Measurements from ENCODE around the gene E2F4. TPM values are rescaled to one million over a fixed set of nuclear protein-coding genes. Genes with fewer than 3 reads are reported as not detected.

E2F4 gene, protein sequence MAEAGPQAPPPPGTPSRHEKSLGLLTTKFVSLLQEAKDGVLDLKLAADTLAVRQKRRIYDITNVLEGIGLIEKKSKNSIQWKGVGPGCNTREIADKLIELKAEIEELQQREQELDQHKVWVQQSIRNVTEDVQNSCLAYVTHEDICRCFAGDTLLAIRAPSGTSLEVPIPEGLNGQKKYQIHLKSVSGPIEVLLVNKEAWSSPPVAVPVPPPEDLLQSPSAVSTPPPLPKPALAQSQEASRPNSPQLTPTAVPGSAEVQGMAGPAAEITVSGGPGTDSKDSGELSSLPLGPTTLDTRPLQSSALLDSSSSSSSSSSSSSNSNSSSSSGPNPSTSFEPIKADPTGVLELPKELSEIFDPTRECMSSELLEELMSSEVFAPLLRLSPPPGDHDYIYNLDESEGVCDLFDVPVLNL
- total RNA-seq (2021; ENCODE audit: unreplicated experiment) (74.5 TPM), Bru-seq, nascent RNA (percentile 73 among the genes with signal in this experiment), BruChase-seq, experiment 1, labeled RNA remaining after a 2-hour chase (percentile 81 among the genes with signal in this experiment), BruChase-seq, experiment 2, labeled RNA remaining after a 6-hour chase (percentile 91 among the genes with signal in this experiment)
- polyA plus RNA-seq (2012; ENCODE audit: insufficient read length): 69.7 TPM
- long read RNA-seq, transcript E2F4-201 (10 exons, 2,096 nt): major isoform, 87 of 144 reads
- long read RNA-seq, partial matches to known transcripts: 9 of 144 reads
- long read RNA-seq, other reads (novel, unspliced or antisense): 47 of 144 reads

DNA sequence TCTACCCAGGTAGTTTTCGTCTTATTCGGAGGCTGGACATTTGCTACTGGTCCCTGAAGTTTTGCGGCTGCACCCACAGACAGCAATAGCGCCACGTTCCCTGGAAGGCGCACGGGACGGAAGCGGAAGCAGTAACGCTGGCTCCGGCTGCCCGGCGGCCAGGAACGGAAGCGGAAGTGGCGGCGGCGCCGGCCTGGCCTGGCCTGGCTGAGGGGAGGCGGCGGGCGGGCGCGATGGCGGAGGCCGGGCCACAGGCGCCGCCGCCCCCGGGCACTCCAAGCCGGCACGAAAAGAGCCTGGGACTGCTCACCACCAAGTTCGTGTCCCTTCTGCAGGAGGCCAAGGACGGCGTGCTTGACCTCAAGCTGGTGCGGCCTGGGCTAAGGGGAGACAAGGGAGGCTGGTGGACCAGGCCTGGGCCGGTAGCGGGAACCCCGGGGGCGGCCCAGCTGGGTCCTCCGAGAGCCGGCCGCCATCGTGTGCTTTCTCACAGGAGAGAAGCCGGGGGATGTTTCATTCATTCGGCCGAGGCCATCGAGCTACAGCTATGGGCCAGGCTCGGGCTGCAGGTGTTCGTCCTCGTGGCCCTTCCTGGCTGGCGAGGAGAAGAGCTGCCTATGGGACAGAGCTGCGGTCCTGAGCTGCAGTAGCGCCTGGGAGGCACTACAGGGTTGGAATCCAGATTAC, at the start of gene E2F4:
Gene E2F4 (plus strand): TSS at position 161 of the 687 bp plus-strand sequence. CDS start 73 bp downstream, at position 234.
- in situ Hi-C loops (cut with HindIII; ENCODE audit: low pct_unique_long_range_greater_than_20kb, low sequenced_read_pairs) (no loop called here), intact Hi-C loops (cut with micrococcal nuclease; ENCODE audit: unreplicated experiment) (no loop called here)
- peaks cover 16% of the 10 kb centered on the region for H3K4me1 ChIP-seq (ENCODE audit: control insufficient read depth, insufficient read depth, low read length)
- ChIA-PET POLR2A (interaction anchor here (0.6 kb wide), 1 partner anchor 234 kb away, joined by 4 read pairs; no protein-coding TSS in a partner anchor), CTCF (interaction anchor here (0.6 kb wide), 1 partner anchor 174 kb away, joined by 3 read pairs; no protein-coding TSS in a partner anchor)
- no peaks in the 10 kb centered on the region for H3K9me3 ChIP-seq (ENCODE audit: control insufficient read depth, insufficient read depth, low read depth, low read length)
- ATAC-seq: peak; percentile 99
- peak; percentile 45 for DNase-seq (ENCODE audit: low read depth, low spot score)
- H3K4me3 ChIP-seq (ENCODE audit: low read depth in 2 of 2, low read length in 2 of 2): peak within 1 kb of the TSS; percentile 96 to 98
- no peaks in the 10 kb centered on the region for H3K27me3 ChIP-seq (ENCODE audit: control insufficient read depth, insufficient read depth, low read length)
- H3K27ac ChIP-seq (ENCODE audit: low read length): peak within 1 kb of the TSS; percentile 92
- H3K36me3 ChIP-seq (ENCODE audit: control insufficient read depth, insufficient read depth, low read length): peaks cover 17% of the 10 kb centered on the region
- TF ChIP-seq, protein P1, sequence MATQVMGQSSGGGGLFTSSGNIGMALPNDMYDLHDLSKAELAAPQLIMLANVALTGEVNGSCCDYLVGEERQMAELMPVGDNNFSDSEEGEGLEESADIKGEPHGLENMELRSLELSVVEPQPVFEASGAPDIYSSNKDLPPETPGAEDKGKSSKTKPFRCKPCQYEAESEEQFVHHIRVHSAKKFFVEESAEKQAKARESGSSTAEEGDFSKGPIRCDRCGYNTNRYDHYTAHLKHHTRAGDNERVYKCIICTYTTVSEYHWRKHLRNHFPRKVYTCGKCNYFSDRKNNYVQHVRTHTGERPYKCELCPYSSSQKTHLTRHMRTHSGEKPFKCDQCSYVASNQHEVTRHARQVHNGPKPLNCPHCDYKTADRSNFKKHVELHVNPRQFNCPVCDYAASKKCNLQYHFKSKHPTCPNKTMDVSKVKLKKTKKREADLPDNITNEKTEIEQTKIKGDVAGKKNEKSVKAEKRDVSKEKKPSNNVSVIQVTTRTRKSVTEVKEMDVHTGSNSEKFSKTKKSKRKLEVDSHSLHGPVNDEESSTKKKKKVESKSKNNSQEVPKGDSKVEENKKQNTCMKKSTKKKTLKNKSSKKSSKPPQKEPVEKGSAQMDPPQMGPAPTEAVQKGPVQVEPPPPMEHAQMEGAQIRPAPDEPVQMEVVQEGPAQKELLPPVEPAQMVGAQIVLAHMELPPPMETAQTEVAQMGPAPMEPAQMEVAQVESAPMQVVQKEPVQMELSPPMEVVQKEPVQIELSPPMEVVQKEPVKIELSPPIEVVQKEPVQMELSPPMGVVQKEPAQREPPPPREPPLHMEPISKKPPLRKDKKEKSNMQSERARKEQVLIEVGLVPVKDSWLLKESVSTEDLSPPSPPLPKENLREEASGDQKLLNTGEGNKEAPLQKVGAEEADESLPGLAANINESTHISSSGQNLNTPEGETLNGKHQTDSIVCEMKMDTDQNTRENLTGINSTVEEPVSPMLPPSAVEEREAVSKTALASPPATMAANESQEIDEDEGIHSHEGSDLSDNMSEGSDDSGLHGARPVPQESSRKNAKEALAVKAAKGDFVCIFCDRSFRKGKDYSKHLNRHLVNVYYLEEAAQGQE (IDR thresholded peaks at IDR 0.05; ENCODE audit: insufficient read depth in 1 of 2, low read depth in 2 of 2, low read length in 1 of 2): 0 out of 4 replicates have a peak, but pooled peaks of 1 of the 2 experiments have one; percentile 41
- TF ChIP-seq, protein P2, sequence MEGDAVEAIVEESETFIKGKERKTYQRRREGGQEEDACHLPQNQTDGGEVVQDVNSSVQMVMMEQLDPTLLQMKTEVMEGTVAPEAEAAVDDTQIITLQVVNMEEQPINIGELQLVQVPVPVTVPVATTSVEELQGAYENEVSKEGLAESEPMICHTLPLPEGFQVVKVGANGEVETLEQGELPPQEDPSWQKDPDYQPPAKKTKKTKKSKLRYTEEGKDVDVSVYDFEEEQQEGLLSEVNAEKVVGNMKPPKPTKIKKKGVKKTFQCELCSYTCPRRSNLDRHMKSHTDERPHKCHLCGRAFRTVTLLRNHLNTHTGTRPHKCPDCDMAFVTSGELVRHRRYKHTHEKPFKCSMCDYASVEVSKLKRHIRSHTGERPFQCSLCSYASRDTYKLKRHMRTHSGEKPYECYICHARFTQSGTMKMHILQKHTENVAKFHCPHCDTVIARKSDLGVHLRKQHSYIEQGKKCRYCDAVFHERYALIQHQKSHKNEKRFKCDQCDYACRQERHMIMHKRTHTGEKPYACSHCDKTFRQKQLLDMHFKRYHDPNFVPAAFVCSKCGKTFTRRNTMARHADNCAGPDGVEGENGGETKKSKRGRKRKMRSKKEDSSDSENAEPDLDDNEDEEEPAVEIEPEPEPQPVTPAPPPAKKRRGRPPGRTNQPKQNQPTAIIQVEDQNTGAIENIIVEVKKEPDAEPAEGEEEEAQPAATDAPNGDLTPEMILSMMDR (IDR thresholded peaks at IDR 0.05): no peak
- TF ChIP-seq SIN3A (IDR thresholded peaks at IDR 0.05; ENCODE audit: borderline replicate concordance, insufficient read depth, low read depth, low read length) (peak; percentile 83; the same call in 1 of the 2 replicates), POLR2AphosphoS5 (IDR thresholded peaks at IDR 0.05; ENCODE audit: low read depth, low read length) (peak; percentile 61; the same call in 1 of the 2 replicates), TCF7L2 (IDR thresholded peaks at IDR 0.05; ENCODE audit: low read depth, low read length) (no peak)
- BruUV-seq (replicated peaks): no TSS peak

DNA sequence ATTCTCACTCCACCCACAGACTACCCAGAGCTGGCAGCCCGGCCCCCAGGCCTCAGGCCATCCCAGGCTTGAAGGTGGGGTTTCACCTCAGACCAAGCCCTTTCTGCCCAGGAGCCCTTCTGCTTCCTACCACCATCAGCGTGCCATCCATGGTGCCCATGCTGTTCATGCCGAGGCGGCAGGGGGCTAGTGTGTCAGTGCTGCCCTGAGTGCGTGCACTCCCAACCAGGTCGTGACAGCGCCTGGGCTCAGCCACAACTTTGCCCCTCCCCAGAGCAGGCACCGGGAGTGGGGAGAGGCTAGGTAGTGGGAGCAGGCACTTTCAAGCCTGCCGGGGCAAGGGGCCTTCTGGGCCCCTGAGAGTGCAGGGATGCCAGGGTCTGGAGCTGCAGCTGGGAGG, 49.6 kb upstream of the E2F4 start:
- BruUV-seq (replicated peaks): no TSS peak
- Histone ChIP-seq H3K4me3 (ENCODE audit: low read depth in 2 of 2, low read length in 2 of 2) (no peak overlapping the region), H3K36me3 (ENCODE audit: control insufficient read depth, insufficient read depth, low read length) (peaks cover 5% of the 10 kb centered on the region; the same call in 1 of the 2 replicates), H3K27me3 (ENCODE audit: control insufficient read depth, insufficient read depth, low read length) (no peaks in the 10 kb centered on the region), H3K27ac (ENCODE audit: low read length) (no peak overlapping the region), H3K4me1 (ENCODE audit: control insufficient read depth, insufficient read depth, low read length) (no peaks in the 10 kb centered on the region), H3K9me3 (ENCODE audit: control insufficient read depth, insufficient read depth, low read depth, low read length) (no peaks in the 10 kb centered on the region)
- in situ Hi-C loops (cut with HindIII; ENCODE audit: low pct_unique_long_range_greater_than_20kb, low sequenced_read_pairs) (no loop called here), intact Hi-C loops (cut with micrococcal nuclease; ENCODE audit: unreplicated experiment) (no loop called here)
- POLR2A ChIA-PET: no interaction called here
- CTCF ChIA-PET: no interaction called here
- TF ChIP-seq, protein P2 (IDR thresholded peaks at IDR 0.05): no peak
- TF ChIP-seq POLR2AphosphoS5 (IDR thresholded peaks at IDR 0.05; ENCODE audit: low read depth, low read length): no peak
- TF ChIP-seq TCF7L2 (IDR thresholded peaks at IDR 0.05; ENCODE audit: low read depth, low read length): no peak
- TF ChIP-seq, protein P1 (IDR thresholded peaks at IDR 0.05; ENCODE audit: insufficient read depth in 1 of 2, low read depth in 2 of 2, low read length in 1 of 2): no peak
- no peak for TF ChIP-seq SIN3A (IDR thresholded peaks at IDR 0.05; ENCODE audit: borderline replicate concordance, insufficient read depth, low read depth, low read length)
- DNase-seq (ENCODE audit: low read depth, low spot score): no peak
- no peak for ATAC-seq

All from Panc1 (cell line).